ENCODE results near the gene PLA2G6.

Gene PLA2G6

GRCh38 chr22:38110863-38111852 lies 70.5 kb downstream of the PLA2G6 start:
- DNase-seq (ENCODE audit: low read depth in 2 of 2): no peak

- no peak for DNase-seq (ENCODE audit: low read depth in 2 of 2)
These were observed 71.4 kb downstream of the PLA2G6 start, which contains the start of gene BAIAP2L2 for GRCh38 chr22:38110008-38110862. Gene BAIAP2L2, minus strand, starts transcription at chr22:38110684. Its CDS starts 159 bp downstream, at chr22:38110525.

- no peak for DNase-seq (ENCODE audit: low read depth in 2 of 2)
These were observed 72.1 kb downstream of the PLA2G6 start for GRCh38 chr22:38109371-38110001.

- no peak for DNase-seq (ENCODE audit: low read depth in 2 of 2)
These were observed 72.9 kb downstream of the PLA2G6 start for GRCh38 chr22:38108561-38109319.

- DNase-seq (ENCODE audit: low read depth in 2 of 2): no peak
These were observed 73.7 kb downstream of the PLA2G6 start for GRCh38 chr22:38107692-38108515.

GRCh38 chr22:38106814-38107578 lies 74.6 kb downstream of the PLA2G6 start:
- no peak for DNase-seq (ENCODE audit: low read depth in 2 of 2)

- DNase-seq (ENCODE audit: low read depth in 2 of 2): no peak
These were observed 77.5 kb downstream of the PLA2G6 start for GRCh38 chr22:38104084-38104483.

- DNase-seq (ENCODE audit: low read depth in 2 of 2): no peak
These were observed 78.0 kb downstream of the PLA2G6 start for GRCh38 chr22:38103641-38104040.

- DNase-seq (ENCODE audit: low read depth in 2 of 2): no peak
These were observed 83.0 kb downstream of the PLA2G6 start for GRCh38 chr22:38098410-38099249.

- DNase-seq (ENCODE audit: low read depth in 2 of 2): no peak
These were observed 83.8 kb downstream of the PLA2G6 start for GRCh38 chr22:38097557-38098409.

- no peak for DNase-seq (ENCODE audit: low read depth in 2 of 2)
These were observed 84.6 kb downstream of the PLA2G6 start for GRCh38 chr22:38097058-38097457.

- DNase-seq (ENCODE audit: low read depth in 2 of 2): no peak
These were observed 92.2 kb downstream of the PLA2G6 start for GRCh38 chr22:38089474-38089851.

GRCh38 chr22:38088629-38089473 lies 92.8 kb downstream of the PLA2G6 start:
- no peak for DNase-seq (ENCODE audit: low read depth in 2 of 2)

- no peak for DNase-seq (ENCODE audit: low read depth in 2 of 2)
These were observed 93.8 kb downstream of the PLA2G6 start for GRCh38 chr22:38087855-38088254.

GRCh38 chr22:38086942-38087341 lies 94.7 kb downstream of the PLA2G6 start:
- DNase-seq (ENCODE audit: low read depth in 2 of 2): no peak

- DNase-seq (ENCODE audit: low read depth in 2 of 2): no peak
These were observed 95.4 kb downstream of the PLA2G6 start for GRCh38 chr22:38086001-38086845.
